ENCODE measurements around the gene RCL1.

- TF ChIP-seq CTCF (IDR thresholded peaks at IDR 0.05) (no peak), POLR2A (IDR thresholded peaks at IDR 0.05) (no peak)
These were observed 23.2 kb upstream of the RCL1 start for GRCh38 chr9:4769321-4770080.
